ENCODE data around the gene MRPS11. TPM values are rescaled to one million over a fixed set of nuclear protein-coding genes. Genes with fewer than 3 reads are reported as not detected.

Gene MRPS11
- total RNA-seq = 10 to 100 TPM; 33.5 to 47.8 (median 45.2) TPM

DNA sequence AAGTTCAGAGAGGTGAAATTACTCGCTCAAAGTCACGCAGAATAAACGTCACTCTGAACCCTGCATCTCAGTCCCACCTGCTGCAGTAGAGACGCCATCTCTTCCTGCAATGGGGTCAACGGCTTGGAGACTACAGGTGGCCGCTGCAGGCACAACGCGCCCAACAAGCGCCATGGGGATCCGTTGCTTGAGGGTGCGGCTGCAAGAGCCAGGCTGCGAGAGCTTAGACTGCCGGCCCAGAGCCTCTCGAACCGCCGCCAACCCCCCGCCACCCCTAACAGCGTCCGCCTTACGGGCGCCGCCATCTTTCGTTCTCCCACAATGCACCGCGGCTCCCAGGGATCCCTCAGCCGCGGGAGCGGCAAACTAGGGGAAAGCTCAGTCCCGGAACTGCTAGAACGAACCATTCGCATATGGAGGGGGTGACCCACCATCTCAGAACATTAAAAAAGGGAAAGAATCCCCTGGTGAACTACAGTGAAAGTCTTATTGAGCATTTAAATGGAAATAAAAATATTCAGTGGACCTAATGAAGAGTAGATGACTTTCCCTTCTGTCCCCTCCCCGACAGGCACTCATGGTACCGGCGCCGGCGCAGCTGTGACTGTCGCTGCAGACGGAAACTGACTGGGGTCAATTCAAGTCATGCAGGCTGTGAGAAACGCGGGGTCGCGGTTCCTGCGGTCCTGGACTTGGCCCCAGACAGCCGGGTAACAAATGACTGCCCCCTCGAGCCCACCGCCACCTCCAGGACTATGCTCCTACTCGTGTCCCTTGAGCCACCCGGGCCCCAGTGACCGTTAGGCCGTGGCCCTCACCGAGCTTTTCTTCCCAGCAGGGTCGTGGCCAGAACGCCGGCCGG, at the start of gene MRPS11, which contains the start of gene MRPL46:
TSS of gene MRPS11 (plus strand) at position 636 of the 862 bp plus-strand sequence. CDS start at position 646, 10 bp downstream.
TSS of gene MRPL46 (minus strand) at position 316 of the 862 bp plus-strand sequence. CDS start at position 305, 11 bp downstream.
- DNase-seq (peak; percentile 76 to 83), ATAC-seq (peak; percentile 98)
- Histone ChIP-seq H3K27me3 (no peaks in the 10 kb centered on the region), H3K27ac (peak within 1 kb of the TSS; percentile 90 to 98 (median 94)), H3K4me1 (peaks cover 28 to 34% of the 10 kb centered on the region in 2 donors), H3K9me3 (no peaks in the 10 kb centered on the region), H3K4me3 (peak within 1 kb of the TSS; percentile 87 to 99 (median 94)), H3K36me3 (peaks cover 0 to 49% of the 10 kb centered on the region in 2 donors)
- peak; percentile 17 to 44 for TF ChIP-seq POLR2A (IDR thresholded peaks at IDR 0.05)
- TF ChIP-seq, protein P1, sequence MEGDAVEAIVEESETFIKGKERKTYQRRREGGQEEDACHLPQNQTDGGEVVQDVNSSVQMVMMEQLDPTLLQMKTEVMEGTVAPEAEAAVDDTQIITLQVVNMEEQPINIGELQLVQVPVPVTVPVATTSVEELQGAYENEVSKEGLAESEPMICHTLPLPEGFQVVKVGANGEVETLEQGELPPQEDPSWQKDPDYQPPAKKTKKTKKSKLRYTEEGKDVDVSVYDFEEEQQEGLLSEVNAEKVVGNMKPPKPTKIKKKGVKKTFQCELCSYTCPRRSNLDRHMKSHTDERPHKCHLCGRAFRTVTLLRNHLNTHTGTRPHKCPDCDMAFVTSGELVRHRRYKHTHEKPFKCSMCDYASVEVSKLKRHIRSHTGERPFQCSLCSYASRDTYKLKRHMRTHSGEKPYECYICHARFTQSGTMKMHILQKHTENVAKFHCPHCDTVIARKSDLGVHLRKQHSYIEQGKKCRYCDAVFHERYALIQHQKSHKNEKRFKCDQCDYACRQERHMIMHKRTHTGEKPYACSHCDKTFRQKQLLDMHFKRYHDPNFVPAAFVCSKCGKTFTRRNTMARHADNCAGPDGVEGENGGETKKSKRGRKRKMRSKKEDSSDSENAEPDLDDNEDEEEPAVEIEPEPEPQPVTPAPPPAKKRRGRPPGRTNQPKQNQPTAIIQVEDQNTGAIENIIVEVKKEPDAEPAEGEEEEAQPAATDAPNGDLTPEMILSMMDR (IDR thresholded peaks at IDR 0.05 in 4 of 5, conservative IDR thresholded peaks at IDR 0.05 in 1 of 5) = no peak
- intact Hi-C loops (cut with DNase I; ENCODE audit: low total_unique reads) (loop anchor here (2.0 to 10.0 kb wide), 5 partner anchors 79 to 867 kb away; partner anchors contain the start of genes ABHD2, DET1, FANCI and POLG), in situ Hi-C loops (cut with MboI; ENCODE audit: low sequenced_read_pairs in 4 of 4) (no loop called here)

DNA sequence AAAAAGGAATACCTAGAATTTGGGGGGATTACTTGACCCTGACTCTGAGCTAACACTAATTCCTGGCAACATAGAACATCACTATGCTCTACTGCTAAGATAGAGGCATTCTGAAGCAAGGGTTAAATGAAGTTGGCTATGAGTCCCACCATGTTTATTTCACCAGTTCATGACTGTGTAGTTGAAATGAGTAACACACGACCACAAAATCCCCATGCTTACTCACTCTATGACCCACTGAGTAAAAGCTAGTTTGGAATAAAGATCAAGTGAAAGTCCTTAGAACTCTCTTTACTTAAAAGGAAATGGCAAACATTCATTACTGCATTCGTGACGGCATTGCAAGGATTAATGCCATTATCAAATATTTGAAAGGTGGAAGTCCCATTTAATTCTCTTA, 47.7 kb upstream of the MRPS11 start:
- no peaks in the 10 kb centered on the region for H3K36me3 ChIP-seq
- H3K4me3 ChIP-seq = no peak overlapping the region
- no peak overlapping the region for H3K27ac ChIP-seq
- H3K27me3 ChIP-seq = peaks cover 0 to 2% (median 0%) of the 10 kb centered on the region in 3 donors
- no peaks in the 10 kb centered on the region for H3K4me1 ChIP-seq
- intact Hi-C loops (cut with DNase I; ENCODE audit: low total_unique reads) (no loop called here), in situ Hi-C loops (cut with MboI; ENCODE audit: low sequenced_read_pairs in 4 of 4) (loop anchor here in 1 of 4 donors (10.0 kb wide), 1 partner anchor 75 kb away; no protein-coding TSS in a partner anchor)
- no peak for ATAC-seq
- no peak for DNase-seq
- no peaks in the 10 kb centered on the region for H3K9me3 ChIP-seq
- TF ChIP-seq, protein P1 (IDR thresholded peaks at IDR 0.05 in 4 of 5, conservative IDR thresholded peaks at IDR 0.05 in 1 of 5) = no peak
- no peak for TF ChIP-seq POLR2A (IDR thresholded peaks at IDR 0.05)

DNA sequence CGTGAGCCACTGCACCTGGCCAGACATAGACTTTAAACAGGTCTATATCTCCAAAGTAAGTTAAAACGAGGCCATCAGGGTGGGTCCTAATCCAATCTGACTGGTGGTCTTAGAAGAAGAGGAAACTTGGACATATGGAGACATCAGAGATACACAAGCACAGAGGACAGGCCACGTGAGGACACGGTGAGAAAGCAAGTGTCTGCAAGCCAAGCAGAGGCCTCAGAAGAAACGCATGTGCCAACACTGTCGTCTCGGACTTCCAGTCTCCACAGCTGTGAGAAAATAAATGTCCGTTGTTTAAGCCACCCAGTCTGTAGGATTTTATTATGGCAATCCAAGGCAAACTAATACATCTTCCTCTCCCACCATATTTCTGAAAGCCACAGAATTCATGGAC, 44.2 kb upstream of the MRPS11 start:
- Histone ChIP-seq H3K4me1 (no peaks in the 10 kb centered on the region), H3K27ac (no peak overlapping the region), H3K27me3 (peaks cover 0 to 2% (median 0%) of the 10 kb centered on the region in 3 donors), H3K9me3 (no peaks in the 10 kb centered on the region), H3K4me3 (no peak overlapping the region), H3K36me3 (no peaks in the 10 kb centered on the region)
- intact Hi-C loops (cut with DNase I; ENCODE audit: low total_unique reads) (no loop called here), in situ Hi-C loops (cut with MboI; ENCODE audit: low sequenced_read_pairs in 4 of 4) (loop anchor here in 1 of 4 donors (10.0 kb wide), 1 partner anchor 71 kb away; no protein-coding TSS in a partner anchor)
- ATAC-seq (no peak), DNase-seq (no peak)
- TF ChIP-seq POLR2A (IDR thresholded peaks at IDR 0.05) = no peak
- TF ChIP-seq, protein P1 (IDR thresholded peaks at IDR 0.05 in 4 of 5, conservative IDR thresholded peaks at IDR 0.05 in 1 of 5) = no peak

DNA sequence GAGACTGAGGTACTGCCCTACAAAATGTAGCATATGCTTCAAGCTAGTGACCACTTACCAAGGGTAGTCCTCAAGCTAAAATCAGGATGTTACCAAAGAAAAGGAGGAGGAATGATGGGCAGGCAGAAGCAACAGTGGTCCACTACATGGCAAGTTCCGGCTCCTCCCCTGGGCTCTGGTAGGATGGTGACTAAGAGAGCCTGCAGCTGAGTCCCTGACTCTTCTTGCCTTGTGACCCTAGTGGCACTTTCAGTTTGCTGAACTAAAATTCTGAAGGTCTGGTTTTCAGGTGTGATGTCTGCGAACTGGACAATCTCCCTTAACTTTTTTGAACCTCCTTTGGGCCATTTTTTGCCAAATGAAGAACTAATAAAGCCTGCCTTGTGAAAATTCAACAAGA, 41.2 kb upstream of the MRPS11 start:
- in situ Hi-C loops (cut with MboI; ENCODE audit: low sequenced_read_pairs in 4 of 4) = loop anchor here in 1 of 4 donors (10.0 kb wide), 1 partner anchor 68 kb away; no protein-coding TSS in a partner anchor
- Histone ChIP-seq H3K4me3 (no peak overlapping the region), H3K9me3 (no peaks in the 10 kb centered on the region), H3K27me3 (peaks cover 0 to 2% (median 0%) of the 10 kb centered on the region in 3 donors), H3K36me3 (no peaks in the 10 kb centered on the region), H3K27ac (no peak overlapping the region), H3K4me1 (no peaks in the 10 kb centered on the region)
- DNase-seq (no peak), ATAC-seq (no peak)
- TF ChIP-seq POLR2A (IDR thresholded peaks at IDR 0.05) = no peak
- TF ChIP-seq, protein P1 (IDR thresholded peaks at IDR 0.05 in 4 of 5, conservative IDR thresholded peaks at IDR 0.05 in 1 of 5) = no peak
- intact Hi-C loops (cut with DNase I; ENCODE audit: low total_unique reads) = no loop called here
